WTC11 (cell line): ENCODE data around the gene C19orf25. TPM values are rescaled to one million over a fixed set of nuclear protein-coding genes. Genes with fewer than 3 reads are reported as not detected.
"Not testable (repeated sequence)": the region's sequence is repeated elsewhere in the genome, so short reads cannot be mapped to it uniquely, and the experiment has no call there.

ENCODE experiments used
- ATAC-seq: fragments of 200-7000 bp; cut with Tn5 transposase; 2 replicates; pipeline ENCODE4 v1.10.0; 2021; ENCODE audit warnings: mild to moderate bottlenecking, moderate library complexity
- CTCF ChIA-PET: fragments of 300-600 bp; sonication (Branson Sonifier 250); formaldehyde crosslinking; loops from one replicate; lab custom pipeline; 2021; ENCODE audit warnings: antibody characterized with exemption; lab: Charles Lee
- POLR2A ChIA-PET: fragments of 350-600 bp; sonication (Branson Sonifier 250); formaldehyde crosslinking; loops from one replicate; lab custom pipeline; 2021; ENCODE audit warnings: antibody characterized with exemption; lab: Charles Lee
- DNase-seq: peaks from one replicate; pipeline ENCODE4 v3.0.0; 2021; ENCODE audit warnings: low spot score
- H3K27ac Mint-ChIP-seq: 2 replicates; pipeline ENCODE4 v1.8.0; 2021; ENCODE audit warnings: mixed read lengths
- H3K27me3 Mint-ChIP-seq: 2 replicates; pipeline ENCODE4 v1.8.0; 2021; ENCODE audit warnings: low read depth, mild to moderate bottlenecking, moderate library complexity, mixed read lengths
- H3K36me3 Mint-ChIP-seq: 2 replicates; pipeline ENCODE4 v1.8.0; 2021; ENCODE audit warnings: mixed read lengths
- H3K4me1 Mint-ChIP-seq: 2 replicates; pipeline ENCODE4 v1.8.0; 2022; ENCODE audit warnings: mixed read lengths
- H3K4me3 Mint-ChIP-seq: 2 replicates; pipeline ENCODE4 v1.8.0; 2021; ENCODE audit warnings: mild to moderate bottlenecking, moderate library complexity, mixed read lengths
- H3K9me3 Mint-ChIP-seq: 2 replicates; pipeline ENCODE4 v1.8.0; 2021; ENCODE audit warnings: mixed read lengths
- FOXP1 ChIP-seq: sonication (generic); formaldehyde crosslinking; IDR thresholded peaks from 2 replicates; pipeline ENCODE4 v1.8.0; 2022; ENCODE audit warnings: missing genetic modification reagents, mild to moderate bottlenecking, moderate library complexity, borderline replicate concordance
- GRHL2 ChIP-seq: fragments of 250-450 bp; sonication (Bioruptor Pico); IDR thresholded peaks from 2 replicates; pipeline ENCODE4 v1.8.0; 2022; ENCODE audit warnings: mild to moderate bottlenecking, moderate library complexity; ENCODE audit not compliant: insufficient replicate concordance, severe bottlenecking
- HMGA2 ChIP-seq: fragments of 250-450 bp; sonication (Bioruptor Pico); IDR thresholded peaks from 2 replicates; pipeline ENCODE4 v1.4.0; 2021; ENCODE audit warnings: mild to moderate bottlenecking, moderate library complexity
- JUN ChIP-seq: sonication (generic); formaldehyde crosslinking; IDR thresholded peaks from 2 replicates; pipeline ENCODE4 v1.8.0; 2023; ENCODE audit warnings: mild to moderate bottlenecking, missing genetic modification reagents
- KAT7 ChIP-seq: sonication (generic); formaldehyde crosslinking; IDR thresholded peaks from 2 replicates; pipeline ENCODE4 v1.8.1; 2023; ENCODE audit warnings: missing genetic modification reagents, mild to moderate bottlenecking, borderline replicate concordance
- NR3C1 ChIP-seq: sonication (generic); formaldehyde crosslinking; conservative IDR thresholded peaks from 2 replicates; pipeline ENCODE4 v1.8.1; 2023; ENCODE audit warnings: low read depth, mild to moderate bottlenecking, missing genetic modification reagents
- RORB ChIP-seq: fragments of 250-450 bp; sonication (Bioruptor Pico); IDR thresholded peaks from 2 replicates; pipeline ENCODE4 v1.9.0; 2021; ENCODE audit warnings: mild to moderate bottlenecking
- SMAD3 ChIP-seq: sonication (generic); formaldehyde crosslinking; IDR thresholded peaks from 2 replicates; pipeline ENCODE4 v1.8.0; 2022; ENCODE audit warnings: missing genetic modification reagents, mild to moderate bottlenecking, borderline replicate concordance
- SMAD4 ChIP-seq: sonication (generic); formaldehyde crosslinking; IDR thresholded peaks from 2 replicates; pipeline ENCODE4 v1.8.0; 2022; ENCODE audit warnings: mild to moderate bottlenecking, missing genetic modification reagents
- total RNA-seq: library from RNA; stranded (reverse); gene quantifications from 3 replicates; pipeline ENCODE4 v1.2.3, GENCODE V29; 2021
- TF ChIP-seq, protein P1 (sequence below): sonication (generic); formaldehyde crosslinking; conservative IDR thresholded peaks from 2 replicates; pipeline ENCODE4 v1.8.1; 2022; ENCODE audit warnings: mild to moderate bottlenecking, missing genetic modification reagents
- TF ChIP-seq, protein P2 (sequence below): sonication (generic); formaldehyde crosslinking; IDR thresholded peaks from 2 replicates; pipeline ENCODE4 v1.8.1; 2022; ENCODE audit warnings: low read depth, missing genetic modification reagents, borderline replicate concordance
- TF ChIP-seq, protein P3 (sequence below): sonication (generic); formaldehyde crosslinking; IDR thresholded peaks from 2 replicates; pipeline ENCODE4 v1.8.0; 2022; ENCODE audit warnings: mild to moderate bottlenecking, missing genetic modification reagents
- TF ChIP-seq, protein P4 (sequence below): fragments of 250-450 bp; sonication (Bioruptor Pico); IDR thresholded peaks from 2 replicates; pipeline ENCODE4 v1.9.0; 2021; ENCODE audit warnings: mild to moderate bottlenecking
- TF ChIP-seq, protein P5 (sequence below): sonication (generic); formaldehyde crosslinking; IDR thresholded peaks from 2 replicates; pipeline ENCODE4 v1.8.1; 2023; ENCODE audit warnings: mild to moderate bottlenecking, missing genetic modification reagents, moderate library complexity
- TF ChIP-seq, protein P6 (sequence below): sonication (generic); formaldehyde crosslinking; IDR thresholded peaks from 2 replicates; pipeline ENCODE4 v1.8.1; 2023; ENCODE audit warnings: mild to moderate bottlenecking, missing genetic modification reagents, moderate library complexity

Gene C19orf25
- total RNA-seq, 1 experiment from 2014 or later: 65.7 TPM

DNA sequence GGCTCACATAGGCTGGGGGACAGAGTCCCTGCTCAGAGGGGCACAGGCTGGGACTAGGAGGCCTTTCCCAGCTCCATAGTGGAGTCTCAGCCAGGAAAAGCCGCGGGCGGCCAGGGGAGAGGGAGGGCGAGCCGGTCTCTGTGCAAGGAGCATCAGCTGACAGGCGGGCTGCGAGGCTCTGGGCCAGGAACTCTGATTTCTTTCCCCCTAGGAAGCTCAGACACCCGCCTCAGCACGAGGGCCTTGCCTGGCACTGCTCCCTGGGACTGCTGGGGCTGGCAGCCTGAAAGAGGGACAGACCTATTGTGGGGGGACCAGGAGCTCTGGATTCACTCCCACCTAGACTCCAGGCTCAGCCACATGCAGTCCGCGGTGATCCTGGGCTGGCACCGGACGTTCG lies 42.6 kb upstream of the C19orf25 start (continued):
- TF ChIP-seq, protein P1, sequence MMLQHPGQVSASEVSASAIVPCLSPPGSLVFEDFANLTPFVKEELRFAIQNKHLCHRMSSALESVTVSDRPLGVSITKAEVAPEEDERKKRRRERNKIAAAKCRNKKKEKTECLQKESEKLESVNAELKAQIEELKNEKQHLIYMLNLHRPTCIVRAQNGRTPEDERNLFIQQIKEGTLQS (CRISPR knock-in tag): no peak
- TF ChIP-seq, all 79 proteins: peak for 0

DNA sequence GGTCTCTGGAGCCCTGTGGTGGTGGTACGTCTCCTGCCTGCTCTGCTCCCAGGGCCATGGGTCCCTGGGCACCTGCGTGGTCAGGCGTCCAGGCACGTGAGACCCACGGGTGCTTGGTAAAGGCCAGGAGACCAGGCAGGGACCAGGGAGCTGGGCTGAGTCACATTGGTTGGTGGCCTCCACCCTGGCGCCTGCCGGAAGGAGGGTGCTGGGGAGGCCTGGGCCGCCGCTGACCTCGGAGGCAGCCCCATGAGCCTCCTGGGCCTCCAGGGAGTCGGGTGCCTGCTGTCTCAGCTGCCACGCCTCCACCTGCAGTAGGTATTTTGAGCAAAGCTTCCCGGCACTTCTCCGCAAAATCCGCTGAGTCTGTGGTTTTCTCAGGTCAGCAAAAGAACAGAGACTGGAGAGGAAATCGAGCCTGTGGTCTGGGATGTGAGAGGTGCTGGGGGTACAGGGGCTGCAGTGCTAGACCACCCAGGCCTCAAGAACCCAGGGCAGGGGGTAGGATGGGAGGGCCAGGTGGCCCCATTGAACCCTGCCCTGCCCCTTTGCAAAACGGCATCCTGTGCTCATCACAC lies 41.3 kb upstream of the C19orf25 start:
- TF ChIP-seq FOXP1 (CRISPR knock-in tag): no peak
- no peak for TF ChIP-seq HMGA2 (CRISPR knock-in tag)
- no peak for TF ChIP-seq RORB (CRISPR knock-in tag)
- TF ChIP-seq, protein P2, sequence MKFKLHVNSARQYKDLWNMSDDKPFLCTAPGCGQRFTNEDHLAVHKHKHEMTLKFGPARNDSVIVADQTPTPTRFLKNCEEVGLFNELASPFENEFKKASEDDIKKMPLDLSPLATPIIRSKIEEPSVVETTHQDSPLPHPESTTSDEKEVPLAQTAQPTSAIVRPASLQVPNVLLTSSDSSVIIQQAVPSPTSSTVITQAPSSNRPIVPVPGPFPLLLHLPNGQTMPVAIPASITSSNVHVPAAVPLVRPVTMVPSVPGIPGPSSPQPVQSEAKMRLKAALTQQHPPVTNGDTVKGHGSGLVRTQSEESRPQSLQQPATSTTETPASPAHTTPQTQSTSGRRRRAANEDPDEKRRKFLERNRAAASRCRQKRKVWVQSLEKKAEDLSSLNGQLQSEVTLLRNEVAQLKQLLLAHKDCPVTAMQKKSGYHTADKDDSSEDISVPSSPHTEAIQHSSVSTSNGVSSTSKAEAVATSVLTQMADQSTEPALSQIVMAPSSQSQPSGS: no peak
- no peak for TF ChIP-seq GRHL2 (CRISPR knock-in tag)
- TF ChIP-seq, protein P3, sequence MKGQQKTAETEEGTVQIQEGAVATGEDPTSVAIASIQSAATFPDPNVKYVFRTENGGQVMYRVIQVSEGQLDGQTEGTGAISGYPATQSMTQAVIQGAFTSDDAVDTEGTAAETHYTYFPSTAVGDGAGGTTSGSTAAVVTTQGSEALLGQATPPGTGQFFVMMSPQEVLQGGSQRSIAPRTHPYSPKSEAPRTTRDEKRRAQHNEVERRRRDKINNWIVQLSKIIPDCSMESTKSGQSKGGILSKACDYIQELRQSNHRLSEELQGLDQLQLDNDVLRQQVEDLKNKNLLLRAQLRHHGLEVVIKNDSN: no peak
- no peak for TF ChIP-seq KAT7 (CRISPR knock-in tag)
- TF ChIP-seq, protein P4, sequence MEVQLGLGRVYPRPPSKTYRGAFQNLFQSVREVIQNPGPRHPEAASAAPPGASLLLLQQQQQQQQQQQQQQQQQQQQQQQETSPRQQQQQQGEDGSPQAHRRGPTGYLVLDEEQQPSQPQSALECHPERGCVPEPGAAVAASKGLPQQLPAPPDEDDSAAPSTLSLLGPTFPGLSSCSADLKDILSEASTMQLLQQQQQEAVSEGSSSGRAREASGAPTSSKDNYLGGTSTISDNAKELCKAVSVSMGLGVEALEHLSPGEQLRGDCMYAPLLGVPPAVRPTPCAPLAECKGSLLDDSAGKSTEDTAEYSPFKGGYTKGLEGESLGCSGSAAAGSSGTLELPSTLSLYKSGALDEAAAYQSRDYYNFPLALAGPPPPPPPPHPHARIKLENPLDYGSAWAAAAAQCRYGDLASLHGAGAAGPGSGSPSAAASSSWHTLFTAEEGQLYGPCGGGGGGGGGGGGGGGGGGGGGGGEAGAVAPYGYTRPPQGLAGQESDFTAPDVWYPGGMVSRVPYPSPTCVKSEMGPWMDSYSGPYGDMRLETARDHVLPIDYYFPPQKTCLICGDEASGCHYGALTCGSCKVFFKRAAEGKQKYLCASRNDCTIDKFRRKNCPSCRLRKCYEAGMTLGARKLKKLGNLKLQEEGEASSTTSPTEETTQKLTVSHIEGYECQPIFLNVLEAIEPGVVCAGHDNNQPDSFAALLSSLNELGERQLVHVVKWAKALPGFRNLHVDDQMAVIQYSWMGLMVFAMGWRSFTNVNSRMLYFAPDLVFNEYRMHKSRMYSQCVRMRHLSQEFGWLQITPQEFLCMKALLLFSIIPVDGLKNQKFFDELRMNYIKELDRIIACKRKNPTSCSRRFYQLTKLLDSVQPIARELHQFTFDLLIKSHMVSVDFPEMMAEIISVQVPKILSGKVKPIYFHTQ (CRISPR knock-in tag): no peak
- TF ChIP-seq SMAD3 (CRISPR knock-in tag): no peak
- TF ChIP-seq SMAD4 (CRISPR knock-in tag): no peak
- TF ChIP-seq JUN (CRISPR knock-in tag): no peak
- TF ChIP-seq, protein P5, sequence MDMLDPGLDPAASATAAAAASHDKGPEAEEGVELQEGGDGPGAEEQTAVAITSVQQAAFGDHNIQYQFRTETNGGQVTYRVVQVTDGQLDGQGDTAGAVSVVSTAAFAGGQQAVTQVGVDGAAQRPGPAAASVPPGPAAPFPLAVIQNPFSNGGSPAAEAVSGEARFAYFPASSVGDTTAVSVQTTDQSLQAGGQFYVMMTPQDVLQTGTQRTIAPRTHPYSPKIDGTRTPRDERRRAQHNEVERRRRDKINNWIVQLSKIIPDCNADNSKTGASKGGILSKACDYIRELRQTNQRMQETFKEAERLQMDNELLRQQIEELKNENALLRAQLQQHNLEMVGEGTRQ (CRISPR knock-in tag): no peak
- TF ChIP-seq, protein P6, sequence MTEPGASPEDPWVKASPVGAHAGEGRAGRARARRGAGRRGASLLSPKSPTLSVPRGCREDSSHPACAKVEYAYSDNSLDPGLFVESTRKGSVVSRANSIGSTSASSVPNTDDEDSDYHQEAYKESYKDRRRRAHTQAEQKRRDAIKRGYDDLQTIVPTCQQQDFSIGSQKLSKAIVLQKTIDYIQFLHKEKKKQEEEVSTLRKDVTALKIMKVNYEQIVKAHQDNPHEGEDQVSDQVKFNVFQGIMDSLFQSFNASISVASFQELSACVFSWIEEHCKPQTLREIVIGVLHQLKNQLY (CRISPR knock-in tag): no peak
- TF ChIP-seq NR3C1: no peak
- H3K9me3 Mint-ChIP-seq: peaks cover 14% of the 10 kb centered on the region
- H3K4me1 Mint-ChIP-seq: peaks cover 5% of the 10 kb centered on the region
- no peaks in the 10 kb centered on the region for H3K36me3 Mint-ChIP-seq
- no peak overlapping the region for H3K4me3 Mint-ChIP-seq
- no peak overlapping the region for H3K27ac Mint-ChIP-seq
- POLR2A ChIA-PET: no interaction called here
- CTCF ChIA-PET: no interaction called here
- no peak for ATAC-seq
- no peak for DNase-seq
- peaks cover 41% of the 10 kb centered on the region for H3K27me3 Mint-ChIP-seq

DNA sequence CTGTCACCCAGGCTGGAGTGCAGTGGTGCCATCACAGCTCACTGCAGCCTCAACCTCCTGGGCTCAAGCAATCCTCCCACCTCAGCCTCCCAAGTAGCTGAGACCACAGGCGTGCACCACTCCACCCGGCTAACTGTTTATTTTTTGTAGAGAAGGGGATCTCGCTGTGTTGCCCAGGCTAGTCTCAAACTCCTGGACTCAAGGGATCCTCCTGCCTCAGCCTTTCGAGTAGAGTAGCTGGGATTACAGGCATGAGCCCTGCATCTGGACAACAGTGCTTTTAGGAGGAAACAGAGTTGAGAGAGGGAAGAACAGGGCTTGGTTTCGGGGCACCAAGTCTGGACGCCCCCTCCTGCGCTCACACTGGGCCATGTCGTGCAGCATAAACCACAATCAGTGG lies 40.8 kb upstream of the C19orf25 start:
- H3K9me3 Mint-ChIP-seq: peaks cover 14% of the 10 kb centered on the region
- H3K4me3 Mint-ChIP-seq, H3K27ac Mint-ChIP-seq, ATAC-seq, POLR2A ChIA-PET, CTCF ChIA-PET, H3K36me3 Mint-ChIP-seq, DNase-seq, H3K4me1 Mint-ChIP-seq: not testable (repeated sequence)
- H3K27me3 Mint-ChIP-seq: peaks cover 38% of the 10 kb centered on the region
